Measurements from ENCODE around the gene TRAM2. TPM values are rescaled to one million over a fixed set of nuclear protein-coding genes. Genes with fewer than 3 reads are reported as not detected.

TRAM2 gene
- total RNA-seq, 1 donor from 2014 or later = 4.7 TPM

DNA sequence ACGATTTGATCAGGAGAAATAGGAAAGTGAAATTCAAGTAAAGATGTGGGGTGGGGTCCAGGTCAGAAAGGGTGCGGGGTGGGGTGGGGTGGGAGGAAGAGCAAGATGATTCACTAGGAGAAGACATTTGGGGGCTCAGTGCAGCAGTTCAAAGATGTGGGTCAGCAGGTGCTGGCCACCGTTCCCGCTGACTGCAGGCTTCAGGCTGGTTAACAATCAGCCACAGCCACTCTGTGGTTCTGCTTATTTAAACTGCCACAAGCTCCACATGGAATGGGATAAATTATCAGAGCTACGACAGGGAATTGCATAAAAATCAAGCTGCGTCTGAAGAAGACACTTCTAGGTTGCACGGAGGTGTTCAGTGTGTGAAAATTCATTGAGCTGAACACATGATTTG lies 49.4 kb downstream of the TRAM2 start:
- H3K27ac Mint-ChIP-seq = no peak overlapping the region
- no peak overlapping the region for H3K4me3 Mint-ChIP-seq (ENCODE audit: low read depth)
- H3K9me3 Mint-ChIP-seq = no peaks in the 10 kb centered on the region
- H3K27me3 Mint-ChIP-seq (ENCODE audit: low read depth) = no peaks in the 10 kb centered on the region
- peaks cover 9% of the 10 kb centered on the region for H3K4me1 Mint-ChIP-seq (ENCODE audit: low read depth)
- no peaks in the 10 kb centered on the region for H3K36me3 Mint-ChIP-seq (ENCODE audit: low read depth)
- no peak for DNase-seq (ENCODE audit: low spot score)
- intact Hi-C loops (cut with micrococcal nuclease) = no loop called here

DNA sequence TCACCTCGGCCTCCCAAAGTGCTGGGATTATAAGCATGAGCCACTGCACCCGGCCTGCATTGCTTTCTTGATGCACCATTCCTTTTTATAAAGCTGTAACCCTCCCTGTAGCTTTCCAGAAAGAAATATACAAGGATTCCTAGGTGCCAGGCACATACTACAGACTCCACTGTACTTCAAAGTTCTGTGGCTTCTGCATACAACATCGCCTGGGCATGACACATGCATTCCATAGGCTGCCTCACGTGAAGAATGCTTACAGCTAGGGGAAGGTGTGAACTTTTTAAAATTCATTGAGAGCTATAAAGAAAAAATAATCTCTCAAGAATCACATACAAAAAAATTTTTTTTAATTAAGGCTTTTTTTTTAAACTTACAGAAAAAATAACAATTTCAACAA lies 50.2 kb downstream of the TRAM2 start:
- H3K9me3 Mint-ChIP-seq = no peaks in the 10 kb centered on the region
- intact Hi-C loops (cut with micrococcal nuclease) = no loop called here
- no peak for DNase-seq (ENCODE audit: low spot score)
- H3K4me3 Mint-ChIP-seq (ENCODE audit: low read depth) = no peak overlapping the region
- H3K27ac Mint-ChIP-seq = no peak overlapping the region
- no peaks in the 10 kb centered on the region for H3K27me3 Mint-ChIP-seq (ENCODE audit: low read depth)
- peaks cover 9% of the 10 kb centered on the region for H3K4me1 Mint-ChIP-seq (ENCODE audit: low read depth)
- H3K36me3 Mint-ChIP-seq (ENCODE audit: low read depth) = no peaks in the 10 kb centered on the region

- no peak overlapping the region for H3K27ac Mint-ChIP-seq
- intact Hi-C loops (cut with micrococcal nuclease) = no loop called here
- no peak overlapping the region for H3K4me3 Mint-ChIP-seq (ENCODE audit: low read depth)
- no peak for DNase-seq (ENCODE audit: low spot score)
- H3K27me3 Mint-ChIP-seq (ENCODE audit: low read depth) = no peaks in the 10 kb centered on the region
- H3K36me3 Mint-ChIP-seq (ENCODE audit: low read depth) = no peaks in the 10 kb centered on the region
- H3K9me3 Mint-ChIP-seq = no peaks in the 10 kb centered on the region
- peaks cover 9% of the 10 kb centered on the region for H3K4me1 Mint-ChIP-seq (ENCODE audit: low read depth)
Measured at GRCh38 chr6:52524918-52525317, 51.9 kb downstream of the TRAM2 start.

- Mint-ChIP-seq H3K4me1 (ENCODE audit: low read depth) (peaks cover 5% of the 10 kb centered on the region), H3K36me3 (ENCODE audit: low read depth) (peaks cover 6% of the 10 kb centered on the region), H3K4me3 (ENCODE audit: low read depth) (no peak overlapping the region), H3K27me3 (ENCODE audit: low read depth) (no peaks in the 10 kb centered on the region), H3K27ac (no peak overlapping the region), H3K9me3 (no peaks in the 10 kb centered on the region)
- intact Hi-C loops (cut with micrococcal nuclease) = no loop called here
- no peak for DNase-seq (ENCODE audit: low spot score)
Measured at GRCh38 chr6:52523378-52524142, 53.3 kb downstream of the TRAM2 start.

- H3K4me1 Mint-ChIP-seq (ENCODE audit: low read depth) = peaks cover 14% of the 10 kb centered on the region
- intact Hi-C loops (cut with micrococcal nuclease) = no loop called here
- H3K27ac Mint-ChIP-seq = no peak overlapping the region
- no peak overlapping the region for H3K4me3 Mint-ChIP-seq (ENCODE audit: low read depth)
- DNase-seq (ENCODE audit: low spot score) = no peak
- H3K27me3 Mint-ChIP-seq (ENCODE audit: low read depth) = no peaks in the 10 kb centered on the region
- peaks cover 11% of the 10 kb centered on the region for H3K36me3 Mint-ChIP-seq (ENCODE audit: low read depth)
- H3K9me3 Mint-ChIP-seq = no peaks in the 10 kb centered on the region
Measured at GRCh38 chr6:52522655-52523054, 54.2 kb downstream of the TRAM2 start.

GRCh38 chr6:52522151-52522626 lies 54.7 kb downstream of the TRAM2 start:
- peaks cover 17% of the 10 kb centered on the region for H3K4me1 Mint-ChIP-seq (ENCODE audit: low read depth)
- H3K4me3 Mint-ChIP-seq (ENCODE audit: low read depth) = no peak overlapping the region
- H3K36me3 Mint-ChIP-seq (ENCODE audit: low read depth) = peaks cover 12% of the 10 kb centered on the region
- DNase-seq (ENCODE audit: low spot score) = no peak
- intact Hi-C loops (cut with micrococcal nuclease) = no loop called here
- no peak overlapping the region for H3K27ac Mint-ChIP-seq
- no peaks in the 10 kb centered on the region for H3K27me3 Mint-ChIP-seq (ENCODE audit: low read depth)
- no peaks in the 10 kb centered on the region for H3K9me3 Mint-ChIP-seq

DNA sequence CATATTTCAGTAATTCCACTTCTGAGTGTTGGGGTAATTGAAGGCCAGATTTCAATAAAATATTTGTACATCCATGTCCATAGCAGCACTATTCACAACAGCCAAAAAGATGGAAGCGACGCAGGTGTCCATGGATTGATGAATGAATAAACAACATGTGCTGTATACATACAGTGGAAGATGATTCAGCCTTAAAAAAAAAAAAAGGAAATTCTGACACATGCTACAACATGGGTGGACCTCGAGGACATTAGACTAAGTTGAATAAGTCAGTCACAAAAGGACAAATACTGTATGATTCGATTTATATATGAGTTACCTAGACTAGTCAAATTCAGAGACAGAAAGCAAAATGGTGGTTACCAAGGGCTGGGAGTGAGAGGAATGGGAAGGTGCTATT lies 57.2 kb downstream of the TRAM2 start:
- no peaks in the 10 kb centered on the region for H3K27me3 Mint-ChIP-seq (ENCODE audit: low read depth)
- peaks cover 26% of the 10 kb centered on the region for H3K4me1 Mint-ChIP-seq (ENCODE audit: low read depth)
- no peak for DNase-seq (ENCODE audit: low spot score)
- no peak overlapping the region for H3K27ac Mint-ChIP-seq
- no peak overlapping the region for H3K4me3 Mint-ChIP-seq (ENCODE audit: low read depth)
- H3K36me3 Mint-ChIP-seq (ENCODE audit: low read depth) = peaks cover 12% of the 10 kb centered on the region
- no peaks in the 10 kb centered on the region for H3K9me3 Mint-ChIP-seq
- intact Hi-C loops (cut with micrococcal nuclease) = loop anchor here (10.0 kb wide), 1 partner anchor 55 kb away; the partner anchor contains the start of gene TRAM2

- DNase-seq (ENCODE audit: low spot score) = no peak
- no peaks in the 10 kb centered on the region for H3K27me3 Mint-ChIP-seq (ENCODE audit: low read depth)
- no peak overlapping the region for H3K27ac Mint-ChIP-seq
- H3K9me3 Mint-ChIP-seq = no peaks in the 10 kb centered on the region
- peaks cover 24% of the 10 kb centered on the region for H3K4me1 Mint-ChIP-seq (ENCODE audit: low read depth)
- intact Hi-C loops (cut with micrococcal nuclease) = loop anchor here (10.0 kb wide), 1 partner anchor 56 kb away; the partner anchor contains the start of gene TRAM2
- peaks cover 12% of the 10 kb centered on the region for H3K36me3 Mint-ChIP-seq (ENCODE audit: low read depth)
- H3K4me3 Mint-ChIP-seq (ENCODE audit: low read depth) = no peak overlapping the region
Measured at GRCh38 chr6:52518279-52518945, 58.4 kb downstream of the TRAM2 start.

- Mint-ChIP-seq H3K9me3 (no peaks in the 10 kb centered on the region), H3K4me3 (ENCODE audit: low read depth) (no peak overlapping the region), H3K36me3 (ENCODE audit: low read depth) (peaks cover 12% of the 10 kb centered on the region), H3K27ac (peak overlapping the region; percentile 58), H3K27me3 (ENCODE audit: low read depth) (no peaks in the 10 kb centered on the region), H3K4me1 (ENCODE audit: low read depth) (peaks cover 24% of the 10 kb centered on the region)
- DNase-seq (ENCODE audit: low spot score) = no peak
- intact Hi-C loops (cut with micrococcal nuclease) = loop anchor here (10.0 kb wide), 1 partner anchor 57 kb away; the partner anchor contains the start of gene TRAM2
Measured at GRCh38 chr6:52517502-52518278, 59.2 kb downstream of the TRAM2 start.

DNA sequence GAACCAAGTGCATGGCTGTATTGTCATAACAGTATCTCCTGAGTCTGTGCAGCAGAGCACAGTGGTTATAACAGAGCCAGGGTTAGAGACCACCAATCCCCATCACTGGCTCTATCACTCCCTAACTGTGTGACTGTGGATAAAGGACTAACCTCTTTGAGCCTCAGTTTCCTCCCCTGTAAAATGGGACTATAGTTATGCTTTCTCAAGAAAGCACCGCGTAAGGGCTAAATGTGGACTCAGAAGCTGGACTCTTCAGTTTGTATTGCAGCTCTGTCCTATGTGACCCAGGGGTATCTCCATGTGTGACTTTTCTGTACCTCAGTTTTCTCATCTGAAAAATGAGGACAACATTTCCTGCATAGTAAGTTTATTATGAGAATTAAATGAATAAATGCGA lies 59.9 kb downstream of the TRAM2 start:
- DNase-seq (ENCODE audit: low spot score) = no peak
- no peak overlapping the region for H3K27ac Mint-ChIP-seq
- H3K9me3 Mint-ChIP-seq = no peaks in the 10 kb centered on the region
- H3K36me3 Mint-ChIP-seq (ENCODE audit: low read depth) = peaks cover 12% of the 10 kb centered on the region
- H3K4me1 Mint-ChIP-seq (ENCODE audit: low read depth) = peaks cover 24% of the 10 kb centered on the region
- no peak overlapping the region for H3K4me3 Mint-ChIP-seq (ENCODE audit: low read depth)
- intact Hi-C loops (cut with micrococcal nuclease) = loop anchor here (10.0 kb wide), 1 partner anchor 58 kb away; the partner anchor contains the start of gene TRAM2
- no peaks in the 10 kb centered on the region for H3K27me3 Mint-ChIP-seq (ENCODE audit: low read depth)

- Mint-ChIP-seq H3K4me1 (ENCODE audit: low read depth) (peaks cover 24% of the 10 kb centered on the region), H3K27ac (no peak overlapping the region), H3K9me3 (no peaks in the 10 kb centered on the region), H3K4me3 (ENCODE audit: low read depth) (no peak overlapping the region), H3K36me3 (ENCODE audit: low read depth) (peaks cover 12% of the 10 kb centered on the region), H3K27me3 (ENCODE audit: low read depth) (no peaks in the 10 kb centered on the region)
- intact Hi-C loops (cut with micrococcal nuclease) = loop anchor here (10.0 kb wide), 1 partner anchor 59 kb away; the partner anchor contains the start of gene TRAM2
- DNase-seq (ENCODE audit: low spot score) = no peak
Measured at GRCh38 chr6:52516269-52516668, 60.6 kb downstream of the TRAM2 start.

DNA sequence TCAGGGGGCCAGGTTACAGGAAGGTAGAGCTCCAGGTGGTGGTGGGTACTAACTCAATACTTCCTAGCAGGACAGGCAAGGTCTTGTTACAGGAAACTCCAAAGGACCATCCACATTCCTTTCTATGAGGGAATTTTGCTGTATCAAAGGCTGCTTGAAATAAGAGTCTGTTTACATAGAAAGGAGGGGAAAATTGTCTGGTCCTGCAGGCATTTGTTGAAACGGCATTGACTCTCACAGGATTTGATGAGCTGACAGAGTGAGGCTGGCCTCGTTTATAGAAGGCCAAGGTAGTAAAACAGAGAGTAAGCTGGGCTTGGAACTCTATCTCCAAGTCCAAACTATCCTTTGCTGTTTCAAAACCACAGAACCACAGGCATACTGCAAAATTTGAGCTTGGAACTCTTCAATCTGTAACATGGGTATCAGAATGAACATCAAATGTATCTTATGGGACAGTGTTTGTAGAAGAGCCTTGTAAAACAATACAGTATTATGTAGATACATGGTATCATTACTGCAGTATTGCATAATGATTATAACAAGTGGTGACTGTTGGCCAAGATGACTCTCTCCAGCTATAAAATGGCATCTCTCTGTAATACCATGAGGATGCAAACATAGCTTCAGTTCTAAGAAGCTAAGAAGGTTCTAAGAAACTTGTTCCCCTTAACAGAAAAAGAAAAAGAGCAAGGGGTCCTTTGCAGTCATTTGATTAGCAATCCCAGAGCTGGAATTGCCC lies 61.5 kb downstream of the TRAM2 start:
- peaks cover 15% of the 10 kb centered on the region for H3K36me3 Mint-ChIP-seq (ENCODE audit: low read depth)
- no peaks in the 10 kb centered on the region for H3K27me3 Mint-ChIP-seq (ENCODE audit: low read depth)
- intact Hi-C loops (cut with micrococcal nuclease) = loop anchor here (10.0 kb wide), 1 partner anchor 59 kb away; the partner anchor contains the start of gene TRAM2
- H3K4me1 Mint-ChIP-seq (ENCODE audit: low read depth) = peaks cover 24% of the 10 kb centered on the region
- DNase-seq (ENCODE audit: low spot score) = no peak
- H3K27ac Mint-ChIP-seq = no peak overlapping the region
- no peaks in the 10 kb centered on the region for H3K9me3 Mint-ChIP-seq
- no peak overlapping the region for H3K4me3 Mint-ChIP-seq (ENCODE audit: low read depth)

Measured in activated T-helper 2 cell treated with anti-CD3 and anti-CD28 coated beads, Interferon-gamma antibody, Interleukin-2, Interleukin-4, amounts not matched to agents 10 μg/mL and 5 μg/mL and 100 μg/mL, durations not matched to agents 14 hours and 24 hours and 36 hours (primary cell).